HL-60/S4 treated with phorbol 12-myristate 13-acetate at 8.2 ng/mL for 4 days and 3 days (cell line): ENCODE data around the gene RHD.
"Not testable (repeated sequence)": the region's sequence is repeated elsewhere in the genome, so short reads cannot be mapped to it uniquely, and the experiment has no call there.

Source experiments
- in situ Hi-C: fragments of 300-500 bp; cut with MboI; formaldehyde crosslinking; loops from 2 replicates; pipeline ENCODE4 v1.15.0; 2022; ENCODE audit warnings: low sequenced_read_pairs

Gene RHD

DNA sequence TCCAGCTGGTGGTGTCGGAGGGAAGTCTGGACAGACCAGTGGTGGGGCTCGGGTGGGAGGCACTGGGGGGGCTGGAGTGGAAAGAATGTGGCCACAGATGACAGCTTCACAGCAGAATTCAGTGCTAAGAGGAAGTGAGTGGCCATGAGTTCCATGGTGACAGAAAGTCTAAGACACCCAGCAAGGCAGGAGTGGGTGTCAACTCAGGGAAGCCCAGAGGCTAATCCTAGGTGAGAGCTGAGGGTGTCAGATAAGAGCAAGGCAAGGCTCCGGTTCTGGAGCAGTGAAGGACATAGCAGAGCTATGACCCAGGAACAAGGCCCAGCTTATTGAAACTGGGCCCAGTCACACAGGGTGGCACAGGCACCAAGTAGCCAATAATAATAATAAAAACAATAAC, 30.0 kb downstream of the RHD start:
- in situ Hi-C loops, result not testable (repeated sequence)

GRCh38 chr1:25304936-25305335, 32.6 kb downstream of the RHD start:
- in situ Hi-C loops, result not testable (repeated sequence)

DNA sequence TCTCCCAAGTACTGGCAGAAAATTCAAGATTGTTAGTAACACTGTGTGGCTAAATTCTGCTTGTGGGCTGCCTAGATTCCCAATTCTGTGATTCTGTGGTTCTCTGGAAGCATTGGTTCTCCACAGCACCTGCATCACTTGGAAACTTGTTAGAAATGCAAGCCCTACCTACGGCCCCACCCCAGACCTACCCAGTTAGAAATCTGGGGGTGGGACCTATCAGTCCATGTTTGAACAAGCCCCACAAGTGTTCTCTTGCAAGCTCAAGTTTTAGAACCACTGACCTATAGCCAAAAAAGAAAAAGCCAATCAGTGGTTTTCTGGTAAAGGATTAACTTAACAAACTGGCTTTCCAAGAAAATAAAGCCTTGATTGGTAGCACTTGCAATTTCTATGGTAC, 35.9 kb downstream of the RHD start:
- in situ Hi-C loops, result not testable (repeated sequence)

- in situ Hi-C loops, result not testable (repeated sequence)
Observed at GRCh38 chr1:25309085-25309484, 36.8 kb downstream of the RHD start.

DNA sequence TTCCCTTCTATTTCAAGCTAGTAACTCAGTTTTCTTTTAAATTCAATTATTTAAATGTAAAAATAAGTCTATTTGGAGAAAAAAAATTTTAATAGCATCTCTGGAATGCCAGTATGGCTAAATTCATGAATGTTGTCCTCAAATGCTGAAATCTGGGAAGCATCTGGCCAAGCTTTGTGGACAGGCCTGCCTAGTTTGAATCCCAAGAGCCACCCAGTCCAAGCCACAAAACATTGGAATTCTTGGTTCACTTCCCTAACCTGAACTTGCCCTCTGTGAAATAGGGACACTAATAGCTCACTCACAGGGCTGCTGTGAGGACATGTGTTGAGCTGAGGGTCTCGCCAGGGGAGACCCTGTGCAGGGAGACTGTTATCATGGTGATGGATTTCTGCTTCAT, 37.2 kb downstream of the RHD start:
- in situ Hi-C loops, result not testable (repeated sequence)

- in situ Hi-C loops, result not testable (repeated sequence)
Observed at GRCh38 chr1:25312806-25313470, 40.6 kb downstream of the RHD start.

GRCh38 chr1:25320314-25320938, 48.1 kb downstream of the RHD start:
- in situ Hi-C loops, result not testable (repeated sequence)

DNA sequence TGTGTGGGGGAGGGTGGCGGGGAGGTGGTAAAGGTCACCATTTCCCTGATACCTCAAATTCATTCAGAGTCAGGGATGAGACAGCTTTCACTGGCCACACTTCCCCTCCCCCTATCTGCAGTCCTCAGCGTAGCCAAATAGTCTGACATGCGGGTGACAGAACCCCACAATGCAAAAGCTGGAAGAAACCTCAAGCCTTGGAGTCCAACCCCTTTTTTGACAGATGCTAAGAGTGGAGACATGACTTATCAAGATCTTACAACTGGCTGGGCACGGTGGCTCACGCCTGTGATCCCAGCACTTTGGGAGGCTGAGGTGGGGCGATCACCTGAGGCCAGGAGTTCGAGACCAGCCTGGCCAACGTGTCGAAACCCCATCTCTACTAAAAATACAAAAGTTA, 49.8 kb downstream of the RHD start:
- in situ Hi-C loops, result not testable (repeated sequence)

DNA sequence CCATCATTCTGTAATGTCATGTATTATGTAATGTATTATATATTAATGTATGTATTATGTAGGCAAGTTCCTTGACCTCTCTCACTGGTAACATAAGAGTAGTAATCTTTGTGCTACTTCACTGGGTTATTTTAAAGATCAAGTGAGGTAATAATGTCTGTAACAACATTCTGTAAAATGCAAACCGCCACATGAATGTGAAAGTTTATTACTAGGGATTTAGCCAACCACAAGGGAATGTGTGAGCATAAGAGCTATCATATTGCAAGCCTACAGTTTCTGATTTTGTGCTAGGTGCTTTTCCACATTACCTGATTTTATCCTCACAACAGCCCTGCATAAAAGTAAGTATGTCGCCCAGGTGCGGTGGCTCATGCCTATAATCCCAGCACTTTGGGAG, 52.1 kb downstream of the RHD start:
- in situ Hi-C loops, result not testable (repeated sequence)

- in situ Hi-C loops, result not testable (repeated sequence)
Observed at GRCh38 chr1:25327864-25328790, 55.8 kb downstream of the RHD start.

GRCh38 chr1:25328791-25329185, 56.5 kb downstream of the RHD start:
- in situ Hi-C loops, result not testable (repeated sequence)

DNA sequence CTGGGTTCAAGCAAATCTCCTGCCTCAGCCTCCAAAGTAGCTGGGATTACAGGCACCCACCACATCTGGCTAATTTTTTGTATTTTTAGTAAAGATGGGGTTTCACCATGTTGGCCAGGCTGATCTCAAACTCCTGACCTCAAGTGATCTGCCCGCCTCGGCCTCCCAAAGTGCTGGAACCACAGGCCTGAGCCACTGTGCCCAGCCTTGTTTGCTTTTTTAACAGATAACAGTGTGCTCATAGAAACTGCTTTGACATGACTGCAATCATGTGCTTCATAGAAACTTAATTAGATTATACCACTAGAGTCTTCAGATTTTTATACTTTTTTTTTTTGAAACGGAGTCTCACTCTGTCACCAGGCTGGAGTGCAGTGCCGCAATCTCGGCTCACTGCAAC, 57.0 kb downstream of the RHD start:
- in situ Hi-C loops, result not testable (repeated sequence)

- in situ Hi-C loops, result not testable (repeated sequence)
Observed at GRCh38 chr1:25329950-25330349, 57.6 kb downstream of the RHD start.

DNA sequence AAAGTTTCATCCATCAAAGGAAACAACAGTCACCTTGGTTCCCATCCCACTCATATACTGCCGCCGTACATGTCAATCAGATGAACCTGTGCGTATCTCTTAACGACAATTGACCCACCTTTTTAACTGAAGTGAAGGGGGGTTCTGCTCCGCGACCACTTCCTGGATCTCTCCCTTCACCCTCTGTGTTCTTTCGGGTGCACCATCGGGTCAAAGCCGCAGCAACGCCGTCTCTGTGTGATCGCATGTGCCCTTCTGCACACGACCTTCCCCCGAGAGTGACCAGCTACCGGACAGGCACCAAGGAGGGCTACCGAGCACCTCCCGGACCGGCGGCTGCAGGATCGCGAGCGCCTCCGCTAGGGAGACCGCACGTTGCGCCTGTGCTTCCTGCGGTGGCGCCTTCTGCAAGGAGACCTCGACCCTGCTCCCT, 64.6 kb downstream of the RHD start:
- in situ Hi-C loops, result not testable (repeated sequence)

- in situ Hi-C loops, result not testable (repeated sequence)
Observed at GRCh38 chr1:25337483-25338187, 65.3 kb downstream of the RHD start.

GRCh38 chr1:25338188-25338981, 66.1 kb downstream of the RHD start, which contains the start of gene TMEM50A:
Gene TMEM50A, plus strand, starts transcription at chr1:25338334. Its CDS starts 2,153 bp downstream, at chr1:25340487.
- in situ Hi-C loops, result no loop called here

GRCh38 chr1:25338986-25339385, 66.7 kb downstream of the RHD start:
- in situ Hi-C loops, result no loop called here

GRCh38 chr1:25341746-25342145, 69.4 kb downstream of the RHD start:
- in situ Hi-C loops, result no loop called here

- in situ Hi-C loops, result no loop called here
Observed at GRCh38 chr1:25342846-25343245, 70.5 kb downstream of the RHD start.

GRCh38 chr1:25343872-25344271, 71.6 kb downstream of the RHD start:
- in situ Hi-C loops, result no loop called here
